ENCODE measurements around the gene CLTA. TPM values are rescaled to one million over a fixed set of nuclear protein-coding genes. Genes with fewer than 3 reads are reported as not detected.
"Not testable (repeated sequence)": the region's sequence is repeated elsewhere in the genome, so short reads cannot be mapped to it uniquely, and the experiment has no call there.

The CLTA gene
- total RNA-seq, 2 donors from 2014 or later: 221 to 240 TPM

DNA sequence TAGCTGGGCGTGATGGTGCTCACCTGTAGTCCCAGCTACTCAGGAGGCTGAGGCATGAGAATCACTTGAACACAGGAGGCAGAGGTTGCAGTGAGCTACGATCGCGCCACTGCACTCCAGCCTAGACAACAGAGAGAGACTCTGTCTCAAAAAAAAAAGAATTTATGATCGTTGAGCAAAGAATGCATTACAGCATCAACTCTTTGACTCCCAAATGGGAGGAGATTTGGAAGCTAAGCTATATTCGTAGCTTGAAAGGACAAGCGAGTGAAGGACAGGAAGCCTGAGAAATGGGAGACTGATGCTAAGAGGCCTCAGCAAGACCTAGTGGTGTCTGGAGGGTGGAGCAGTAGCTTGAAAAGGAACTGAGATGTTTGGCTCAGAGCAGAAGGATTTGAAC, 31.8 kb upstream of the CLTA start:
- peaks cover 36% of the 10 kb centered on the region for H3K9me3 ChIP-seq (ENCODE audit: control insufficient read depth, low read length)
- WGBS, 2 experiments (ENCODE audit: insufficient coverage in 1 of 2, insufficient read length in 1 of 2): 95 to 99% methylated on average over 6 to 7 of the region's 7 CpGs

DNA sequence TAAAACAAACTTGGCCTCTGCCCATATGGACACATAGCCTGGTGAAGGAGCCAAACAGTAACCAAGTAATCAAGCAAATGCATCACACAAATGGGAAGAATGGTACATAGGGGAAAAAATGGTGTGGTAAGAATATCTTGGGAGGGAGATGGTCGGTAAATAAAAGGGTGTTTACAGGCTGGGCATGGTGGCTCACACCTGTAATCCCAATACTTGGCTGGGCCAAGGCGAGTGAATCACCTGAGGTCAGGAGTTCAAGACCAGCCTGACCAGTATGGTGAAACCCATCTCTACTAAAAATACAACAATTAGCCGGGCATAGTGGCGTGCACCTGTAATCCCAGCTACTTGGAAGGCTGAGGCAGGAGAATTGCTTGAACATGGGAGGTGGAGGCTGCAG, 31.2 kb upstream of the CLTA start:
- WGBS, 2 experiments (ENCODE audit: insufficient coverage in 1 of 2, insufficient read length in 1 of 2): 92 to 96% methylated on average over 4 of the region's 4 CpGs
- not testable (repeated sequence) for H3K9ac ChIP-seq (ENCODE audit: extremely low read depth, low read length, poor library complexity, severe bottlenecking); H3K27me3 Mint-ChIP-seq (ENCODE audit: insufficient read depth); DNase-seq; H3K27ac Mint-ChIP-seq; H3K4me3 ChIP-seq (ENCODE audit: low read length); H3K4me1 ChIP-seq (ENCODE audit: control insufficient read depth, insufficient read depth, low read length); H3K27ac ChIP-seq (ENCODE audit: low read depth, low read length); H3K27me3 ChIP-seq (ENCODE audit: control insufficient read depth, insufficient read depth, low read length, poor library complexity, severe bottlenecking); H3K4me3 Mint-ChIP-seq
- Mint-ChIP-seq H3K36me3 (ENCODE audit: low read depth) (peaks cover 46% of the 10 kb centered on the region), H3K4me1 (peaks cover 17% of the 10 kb centered on the region), H3K9me3 (peaks cover 34% of the 10 kb centered on the region)
- Histone ChIP-seq H3K36me3 (ENCODE audit: control insufficient read depth, insufficient read depth, low read length) (peaks cover 43% of the 10 kb centered on the region), H3K9me3 (ENCODE audit: control insufficient read depth, low read length) (peaks cover 36% of the 10 kb centered on the region)

More for the DNA sequence above, 31.8 kb upstream of the CLTA start:
- peaks cover 52% of the 10 kb centered on the region for H3K36me3 Mint-ChIP-seq (ENCODE audit: low read depth)
- H3K4me1 Mint-ChIP-seq: peaks cover 13% of the 10 kb centered on the region
- H3K9me3 Mint-ChIP-seq: peaks cover 34% of the 10 kb centered on the region
- Histone ChIP-seq H3K9ac (ENCODE audit: extremely low read depth, low read length, poor library complexity, severe bottlenecking) (no peak overlapping the region), H3K36me3 (ENCODE audit: control insufficient read depth, insufficient read depth, low read length) (peaks cover 47% of the 10 kb centered on the region), H3K4me1 (ENCODE audit: control insufficient read depth, insufficient read depth, low read length) (peaks cover 7% of the 10 kb centered on the region), H3K27me3 (ENCODE audit: control insufficient read depth, insufficient read depth, low read length, poor library complexity, severe bottlenecking) (no peaks in the 10 kb centered on the region), H3K27ac (ENCODE audit: low read depth, low read length) (no peak overlapping the region), H3K4me3 (ENCODE audit: low read length) (no peak overlapping the region)
- TF ChIP-seq, protein P1, sequence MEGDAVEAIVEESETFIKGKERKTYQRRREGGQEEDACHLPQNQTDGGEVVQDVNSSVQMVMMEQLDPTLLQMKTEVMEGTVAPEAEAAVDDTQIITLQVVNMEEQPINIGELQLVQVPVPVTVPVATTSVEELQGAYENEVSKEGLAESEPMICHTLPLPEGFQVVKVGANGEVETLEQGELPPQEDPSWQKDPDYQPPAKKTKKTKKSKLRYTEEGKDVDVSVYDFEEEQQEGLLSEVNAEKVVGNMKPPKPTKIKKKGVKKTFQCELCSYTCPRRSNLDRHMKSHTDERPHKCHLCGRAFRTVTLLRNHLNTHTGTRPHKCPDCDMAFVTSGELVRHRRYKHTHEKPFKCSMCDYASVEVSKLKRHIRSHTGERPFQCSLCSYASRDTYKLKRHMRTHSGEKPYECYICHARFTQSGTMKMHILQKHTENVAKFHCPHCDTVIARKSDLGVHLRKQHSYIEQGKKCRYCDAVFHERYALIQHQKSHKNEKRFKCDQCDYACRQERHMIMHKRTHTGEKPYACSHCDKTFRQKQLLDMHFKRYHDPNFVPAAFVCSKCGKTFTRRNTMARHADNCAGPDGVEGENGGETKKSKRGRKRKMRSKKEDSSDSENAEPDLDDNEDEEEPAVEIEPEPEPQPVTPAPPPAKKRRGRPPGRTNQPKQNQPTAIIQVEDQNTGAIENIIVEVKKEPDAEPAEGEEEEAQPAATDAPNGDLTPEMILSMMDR (conservative IDR thresholded peaks at IDR 0.05): no peak
- no peaks in the 10 kb centered on the region for H3K27me3 Mint-ChIP-seq (ENCODE audit: insufficient read depth)
- H3K4me3 Mint-ChIP-seq: no peak overlapping the region
- no peak overlapping the region for H3K27ac Mint-ChIP-seq
- no peak for DNase-seq

GRCh38 chr9:36160126-36160525, 30.6 kb upstream of the CLTA start:
- H3K4me3 Mint-ChIP-seq; H3K27me3 Mint-ChIP-seq (ENCODE audit: insufficient read depth); H3K9ac ChIP-seq (ENCODE audit: extremely low read depth, low read length, poor library complexity, severe bottlenecking); H3K27ac ChIP-seq (ENCODE audit: low read depth, low read length); H3K27me3 ChIP-seq (ENCODE audit: control insufficient read depth, insufficient read depth, low read length, poor library complexity, severe bottlenecking); DNase-seq; H3K27ac Mint-ChIP-seq; H3K4me3 ChIP-seq (ENCODE audit: low read length): not testable (repeated sequence)
- peaks cover 40% of the 10 kb centered on the region for H3K36me3 Mint-ChIP-seq (ENCODE audit: low read depth)
- H3K9me3 Mint-ChIP-seq: peaks cover 31% of the 10 kb centered on the region
- peaks cover 12% of the 10 kb centered on the region for H3K4me1 ChIP-seq (ENCODE audit: control insufficient read depth, insufficient read depth, low read length)
- H3K4me1 Mint-ChIP-seq: peaks cover 23% of the 10 kb centered on the region
- peaks cover 36% of the 10 kb centered on the region for H3K9me3 ChIP-seq (ENCODE audit: control insufficient read depth, low read length)
- H3K36me3 ChIP-seq (ENCODE audit: control insufficient read depth, insufficient read depth, low read length): peaks cover 37% of the 10 kb centered on the region
- 85 to 94% methylated on average over 10 to 11 of the region's 11 CpGs for WGBS, 2 experiments (ENCODE audit: insufficient coverage in 1 of 2, insufficient read length in 1 of 2)

- Histone ChIP-seq H3K9ac (ENCODE audit: extremely low read depth, low read length, poor library complexity, severe bottlenecking) (no peak overlapping the region), H3K27ac (ENCODE audit: low read depth, low read length) (no peak overlapping the region), H3K36me3 (ENCODE audit: control insufficient read depth, insufficient read depth, low read length) (peaks cover 27% of the 10 kb centered on the region), H3K4me1 (ENCODE audit: control insufficient read depth, insufficient read depth, low read length) (peaks cover 14% of the 10 kb centered on the region), H3K27me3 (ENCODE audit: control insufficient read depth, insufficient read depth, low read length, poor library complexity, severe bottlenecking) (no peaks in the 10 kb centered on the region), H3K4me3 (ENCODE audit: low read length) (no peak overlapping the region), H3K9me3 (ENCODE audit: control insufficient read depth, low read length) (peaks cover 25% of the 10 kb centered on the region)
- peaks cover 20% of the 10 kb centered on the region for H3K9me3 Mint-ChIP-seq
- no peak for DNase-seq
- H3K4me3 Mint-ChIP-seq: no peak overlapping the region
- H3K27ac Mint-ChIP-seq: no peak overlapping the region
- no peaks in the 10 kb centered on the region for H3K27me3 Mint-ChIP-seq (ENCODE audit: insufficient read depth)
- WGBS, 2 experiments (ENCODE audit: insufficient coverage in 1 of 2, insufficient read length in 1 of 2): 94 to 100% methylated on average over 2 of the region's 2 CpGs
- peaks cover 33% of the 10 kb centered on the region for H3K36me3 Mint-ChIP-seq (ENCODE audit: low read depth)
- TF ChIP-seq, protein P1 (conservative IDR thresholded peaks at IDR 0.05): no peak
- H3K4me1 Mint-ChIP-seq: peaks cover 27% of the 10 kb centered on the region
Measured at GRCh38 chr9:36161187-36161586, 29.5 kb upstream of the CLTA start.

All from endodermal cell (in vitro differentiated cells).